GM18517 (cell line): Measurements from ENCODE around the gene DPT.

Source experiments
- ATAC-seq: cut with Tn5 transposase; IDR thresholded peaks from one replicate; pipeline ENCODE4 v1.9.1; 2021; ENCODE audit warnings: mild to moderate bottlenecking, moderate library complexity; ENCODE audit not compliant: unreplicated experiment

The DPT gene

DNA sequence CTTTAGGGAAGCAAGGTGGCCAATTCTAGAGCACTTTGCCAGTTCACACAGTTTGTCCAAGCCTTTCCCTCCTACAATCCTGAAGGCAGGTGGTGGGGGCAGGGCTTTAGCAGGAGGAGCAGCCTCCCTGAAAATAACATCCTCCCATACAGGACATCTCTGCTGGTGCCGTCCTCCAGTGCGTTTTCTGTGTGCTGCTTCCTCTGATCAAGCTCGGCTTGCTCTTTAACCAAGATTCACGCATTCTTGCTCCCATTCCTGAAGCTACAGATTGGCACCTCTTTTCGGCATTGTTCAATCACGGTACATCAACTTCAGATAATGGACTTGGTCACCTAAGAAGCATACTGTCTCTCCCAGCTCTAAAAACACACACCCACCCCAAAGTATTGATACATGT is 7.5 kb upstream of the DPT start:
- ATAC-seq: no peak

DNA sequence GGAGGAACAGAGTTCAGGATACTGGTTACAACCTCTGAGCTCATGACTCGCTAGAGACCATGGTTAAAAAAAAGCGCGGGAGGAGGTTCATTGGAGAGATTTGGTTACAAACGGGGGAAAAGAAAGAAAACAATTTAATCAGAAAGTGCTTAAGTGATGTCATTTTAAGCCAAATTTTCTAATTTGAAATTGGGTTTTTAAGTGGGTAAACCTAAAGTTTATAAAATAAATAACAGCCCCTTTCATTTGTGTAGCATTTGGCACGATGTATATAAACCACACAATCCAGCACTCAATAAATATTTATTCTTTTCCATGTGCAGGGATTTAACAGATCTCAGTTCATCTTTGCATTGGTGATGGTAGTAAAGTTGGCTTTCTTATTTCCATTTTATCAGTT is 7.0 kb upstream of the DPT start:
- no peak for ATAC-seq

DNA sequence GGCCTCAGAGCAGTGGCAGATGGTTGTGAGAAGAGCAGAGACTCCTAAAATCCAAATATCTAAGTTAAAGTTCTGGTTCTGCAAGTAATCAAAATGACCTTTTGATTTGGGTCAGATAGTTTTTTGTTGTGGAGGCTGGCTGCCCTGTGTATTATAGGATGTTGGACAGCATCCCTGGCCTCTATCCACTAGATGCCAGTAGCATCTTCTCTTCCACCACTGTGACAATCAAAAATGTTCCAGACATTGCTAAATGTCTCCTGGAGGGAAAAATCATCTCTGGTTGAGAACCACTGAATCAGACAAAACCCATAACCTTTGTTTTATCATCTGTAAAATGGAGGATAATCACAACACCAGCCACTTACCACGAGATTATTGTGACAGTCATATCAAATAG is 5.9 kb upstream of the DPT start:
- no peak for ATAC-seq

- no peak for ATAC-seq
These were observed 5.3 kb upstream of the DPT start for GRCh38 chr1:168734271-168734670.

GRCh38 chr1:168733241-168733640 is 4.2 kb upstream of the DPT start:
- no peak for ATAC-seq

DNA sequence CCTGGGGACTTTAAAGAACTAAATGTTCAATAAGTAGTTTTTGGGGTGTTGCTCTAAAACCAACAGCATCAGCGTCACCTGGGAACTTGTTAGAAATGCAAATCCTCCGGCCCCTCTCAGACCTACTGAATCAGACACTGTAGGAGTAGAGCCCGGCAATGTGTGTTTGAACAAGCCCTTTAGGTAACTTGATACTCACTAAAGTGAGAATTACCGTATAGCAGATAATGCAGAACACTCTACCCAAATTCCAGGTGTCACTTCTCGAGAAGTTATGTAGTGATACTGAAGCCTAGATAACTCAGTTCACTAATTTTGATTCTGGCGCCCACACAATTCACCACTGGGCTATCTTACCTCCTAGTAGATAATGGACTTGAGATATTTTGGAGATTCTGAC is 3.7 kb upstream of the DPT start:
- no peak for ATAC-seq

GRCh38 chr1:168731244-168731953 is 2.4 kb upstream of the DPT start:
- no peak for ATAC-seq

DNA sequence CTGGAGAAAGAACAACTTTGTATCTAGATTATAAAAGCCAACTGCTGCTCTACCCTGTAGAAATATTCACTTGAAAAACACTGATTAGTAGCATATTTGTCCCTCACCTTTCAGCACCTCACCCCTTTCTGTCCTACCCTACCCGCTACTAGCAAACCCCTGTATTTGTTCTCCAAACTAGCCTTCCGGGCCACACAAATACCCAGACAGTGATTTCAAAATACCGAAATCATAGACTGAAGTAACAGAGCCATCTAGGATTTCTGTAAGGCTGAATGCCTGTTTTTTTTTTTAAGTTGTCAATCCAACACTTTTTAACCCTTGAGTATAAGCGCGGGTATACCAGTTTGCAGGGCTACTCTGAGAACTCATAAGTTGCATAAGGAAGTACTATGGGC is 398 bp upstream of the DPT start:
- no peak for ATAC-seq

DNA sequence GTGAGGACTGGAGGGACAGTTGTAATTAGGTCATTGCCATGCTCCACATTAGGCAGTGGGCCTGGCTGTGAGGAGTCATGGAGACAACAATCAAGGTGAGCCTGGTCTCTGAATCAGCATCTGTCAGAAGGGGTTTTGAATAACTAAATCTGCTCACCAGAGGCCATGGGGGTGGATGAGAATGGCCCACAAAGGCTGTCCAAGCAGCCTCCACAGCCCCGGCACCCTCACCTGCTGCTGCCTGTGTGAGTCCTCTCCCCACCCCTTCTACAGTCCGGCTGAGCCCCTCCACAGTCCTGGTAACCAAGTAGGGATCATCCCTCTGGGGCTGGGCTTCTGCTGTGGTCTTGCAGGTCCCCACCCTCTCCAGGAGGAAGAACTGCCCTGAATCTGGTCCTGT is 2.3 kb downstream of the DPT start:
- no peak for ATAC-seq

DNA sequence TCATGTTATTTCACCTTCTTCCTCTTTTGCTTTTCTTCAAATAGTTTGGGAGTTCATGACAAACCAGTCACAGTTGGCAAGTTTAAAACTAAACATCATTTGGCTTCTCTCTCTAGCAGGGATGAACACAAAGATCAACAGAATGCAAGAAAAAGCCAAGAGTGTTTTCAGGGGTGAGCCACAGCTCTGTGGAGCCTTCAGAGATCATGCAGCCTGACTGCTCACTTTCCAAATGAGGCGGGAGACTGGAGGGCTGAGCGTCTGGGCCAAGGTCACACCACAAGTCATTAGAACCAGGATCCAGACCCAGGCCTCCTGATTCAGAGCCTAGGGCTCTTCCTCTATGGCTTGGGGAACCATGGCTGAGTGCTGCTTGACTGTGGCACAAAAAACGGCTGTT is 2.7 kb downstream of the DPT start:
- ATAC-seq: no peak

GRCh38 chr1:168725831-168726230 is 3.2 kb downstream of the DPT start:
- ATAC-seq: no peak

DNA sequence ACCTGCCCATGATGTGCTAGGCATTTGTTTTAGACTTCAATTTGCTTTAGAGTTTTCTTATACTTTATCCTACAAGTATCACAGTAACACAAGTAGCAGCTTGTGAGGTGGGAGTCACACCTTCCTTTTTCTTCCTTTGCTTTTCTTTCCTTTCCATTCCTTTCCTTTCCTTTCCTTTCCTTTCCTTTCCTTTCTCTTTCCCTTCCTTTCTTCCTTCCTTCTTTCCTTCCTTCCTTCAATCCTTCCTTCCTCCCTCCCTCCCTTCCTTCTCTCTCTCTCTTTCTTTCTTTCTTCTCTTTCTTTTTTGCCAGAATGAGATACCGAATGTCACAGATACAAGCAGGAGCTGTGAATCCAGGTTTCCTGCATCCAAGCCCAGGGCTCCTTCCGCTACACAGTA is 3.9 kb downstream of the DPT start:
- no peak for ATAC-seq

- no peak for ATAC-seq
These were observed 6.0 kb downstream of the DPT start for GRCh38 chr1:168723000-168723399.

DNA sequence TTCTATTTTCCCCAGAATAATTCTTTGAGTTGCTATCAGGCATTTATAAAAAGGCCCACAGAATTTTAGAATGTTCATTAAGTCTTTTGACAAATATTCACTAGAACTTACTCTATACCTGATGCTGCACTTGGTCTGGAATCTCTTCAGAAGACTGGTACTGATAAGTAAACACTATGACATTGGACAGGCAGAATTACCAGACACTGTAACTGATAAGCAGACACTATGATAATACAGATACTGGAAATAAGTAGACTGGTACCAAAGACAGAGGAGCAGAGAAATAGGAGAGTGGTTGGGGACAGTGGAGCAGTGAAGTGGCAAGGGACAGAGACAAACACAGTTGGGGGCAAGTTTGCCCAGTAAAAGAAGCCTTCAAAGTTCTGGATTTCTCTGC is 8.2 kb downstream of the DPT start:
- ATAC-seq: no peak

GRCh38 chr1:168719306-168720111 is 9.5 kb downstream of the DPT start:
- peak; percentile 69 for ATAC-seq

GRCh38 chr1:168717906-168718891 is 10.8 kb downstream of the DPT start:
- ATAC-seq: no peak

DNA sequence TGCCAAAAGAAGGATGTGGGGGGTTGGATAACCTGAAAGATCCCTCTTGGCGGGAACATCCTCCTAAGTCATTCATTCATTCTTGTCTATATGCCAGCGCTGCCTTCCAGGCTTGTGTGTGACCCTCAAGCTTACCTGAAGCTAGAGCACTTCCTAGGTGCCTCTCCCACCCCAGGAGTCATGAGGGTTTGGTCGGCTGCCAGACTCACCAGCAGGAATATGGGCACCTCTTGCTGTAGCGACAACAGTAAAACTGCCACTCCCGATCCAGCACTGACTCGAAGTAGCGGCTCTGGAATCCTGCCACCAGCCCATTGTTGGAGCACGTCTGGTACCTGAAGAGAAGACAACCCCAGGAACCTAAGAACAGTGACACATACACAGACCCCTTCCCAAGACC is 15.0 kb downstream of the DPT start:
- no peak for ATAC-seq

DNA sequence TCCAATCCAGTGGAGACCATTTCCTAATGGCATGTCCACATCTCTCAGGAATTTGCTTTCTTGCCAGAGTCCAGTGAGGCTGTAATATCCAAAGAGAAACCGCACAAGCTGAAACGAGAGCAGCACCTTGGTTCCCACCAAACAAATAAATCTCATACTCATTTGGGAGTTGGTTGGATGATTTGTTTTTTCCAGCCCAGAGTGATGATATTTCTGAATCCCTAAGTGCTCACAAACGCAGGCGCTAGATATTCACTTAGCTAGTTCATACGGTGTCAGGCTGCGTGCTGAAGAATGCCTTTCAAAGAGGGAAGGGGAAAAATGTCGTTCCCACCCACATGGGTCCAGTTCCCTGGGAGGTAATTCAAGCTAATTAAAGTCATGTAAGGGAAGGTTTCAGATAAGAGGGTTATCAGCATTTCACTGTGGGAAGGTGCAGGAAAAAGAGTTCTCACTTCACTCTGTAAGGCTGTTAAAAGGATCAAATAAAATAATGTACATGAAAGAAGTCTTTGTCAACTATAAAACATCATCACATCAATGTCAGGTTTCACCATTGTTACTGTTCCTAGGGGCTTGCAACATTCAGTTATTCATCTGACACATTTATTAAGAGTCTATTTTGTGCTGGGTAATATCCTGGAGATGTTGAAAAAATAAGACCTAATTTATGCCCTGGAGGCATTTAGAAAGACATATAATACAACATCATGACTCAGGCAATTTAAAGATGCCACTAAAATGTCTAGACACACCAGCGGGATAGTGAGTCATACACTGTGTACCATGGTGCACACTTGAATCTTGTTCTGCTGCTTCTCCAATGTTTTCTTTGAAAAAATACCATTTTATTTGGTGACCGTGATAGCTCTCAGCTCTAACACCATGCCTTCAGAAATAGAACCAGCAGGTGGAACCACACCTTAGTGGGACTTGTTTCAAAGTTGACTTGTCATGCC is 19.3 kb downstream of the DPT start:
- ATAC-seq: no peak

GRCh38 chr1:168708698-168709404 is 20.2 kb downstream of the DPT start:
- no peak for ATAC-seq
